B cell (primary cell): ENCODE results near the gene SHISA3. TPM values are rescaled to one million over a fixed set of nuclear protein-coding genes. Genes with fewer than 3 reads are reported as not detected.

Experiments used
- ATAC-seq: fragments of 200-7000 bp; cut with Tn5 transposase; one replicate; pipeline ENCODE4 v1.10.0; 2021; ENCODE audit warnings: low read depth, mild to moderate bottlenecking, moderate number of reproducible peaks, moderate library complexity
- CTCF ChIA-PET: fragments of 350-600 bp; sonication (Branson Sonifier 250); formaldehyde crosslinking; loops from one replicate; lab custom pipeline; 2021; ENCODE audit warnings: antibody characterized with exemption, inconsistent platforms; lab: Charles Lee
- POLR2A ChIA-PET: fragments of 350-600 bp; sonication (Branson Sonifier 250); formaldehyde crosslinking; loops from one replicate; lab custom pipeline; 2021; ENCODE audit warnings: antibody characterized with exemption; lab: Charles Lee
- DNase-seq: peaks from one replicate; pipeline ENCODE4 v3.0.0; 2013
- H2AFZ ChIP-seq: 2 replicates; pipeline ENCODE4 v1.6.1; 2012; ENCODE audit warnings: mild to moderate bottlenecking, low read depth, low read length; ENCODE audit not compliant: insufficient read depth, poor library complexity, severe bottlenecking
- H3K27ac ChIP-seq, 2 donors: 1 replicate in 1 of 2; 2 replicates in 1 of 2; pipeline ENCODE4 v1.5.1; 2012 to 2013; ENCODE audit warnings: low read length in 2 of 2, mild to moderate bottlenecking in 2 of 2, moderate library complexity in 1 of 2
- H3K27me3 ChIP-seq, 4 experiments: fragments of 200-600 bp in 1 of 4; sonication (generic) in 1 of 4; replicated peaks in 1 of 4; 1 replicate in 2 of 4; 2 replicates in 2 of 4; pipeline versions ENCODE4 v1.6.1 to v1.7.0; 2013 to 2016; ENCODE audit warnings: low read length in 3 of 4, mild to moderate bottlenecking in 2 of 4, mixed read lengths in 1 of 4, moderate library complexity in 1 of 4; ENCODE audit not compliant: insufficient read depth in 4 of 4, control insufficient read depth in 3 of 4; ENCODE audit errors: control extremely low read depth in 1 of 4
- H3K36me3 ChIP-seq, 2 experiments: replicated peaks in 1 of 2; 1 replicate in 1 of 2; 2 replicates in 1 of 2; pipeline versions ENCODE4 v1.6.1 to v1.7.1; 2013; ENCODE audit warnings: low read length in 1 of 2; ENCODE audit not compliant: insufficient read depth in 2 of 2, control insufficient read depth in 1 of 2; ENCODE audit errors: control extremely low read depth in 1 of 2, extremely low read depth in 1 of 2
- H3K4me1 ChIP-seq, 2 donors: fragments of 200-600 bp in 1 of 2; sonication (generic) in 1 of 2; 1 replicate in 1 of 2; 2 replicates in 1 of 2; pipeline versions ENCODE4 v1.5.1 to v1.6.1; 2013 to 2017; ENCODE audit warnings: low read length in 2 of 2; ENCODE audit not compliant: control insufficient read depth in 2 of 2, insufficient read depth in 2 of 2
- H3K4me2 ChIP-seq: replicated peaks from 2 replicates; pipeline ENCODE3; 2012; ENCODE audit warnings: mild to moderate bottlenecking, low read depth, low read length; ENCODE audit not compliant: poor library complexity, severe bottlenecking
- H3K4me3 ChIP-seq, 5 experiments: fragments of 200-600 bp in 1 of 5; sonication (generic) in 1 of 5; 1 replicate in 3 of 5; 2 replicates in 2 of 5; pipeline versions ENCODE4 v1.5.1 to v1.7.0; 2011 to 2016; ENCODE audit warnings: low read length in 4 of 5, mild to moderate bottlenecking in 4 of 5, low read depth in 2 of 5, control low read depth in 1 of 5, moderate library complexity in 1 of 5; ENCODE audit not compliant: insufficient read depth in 1 of 5; ENCODE audit errors: control extremely low read depth in 1 of 5, extremely low read depth in 1 of 5
- H3K79me2 ChIP-seq: fragments of 200-600 bp; sonication (generic); one replicate; pipeline ENCODE4 v1.6.0; 2016; ENCODE audit warnings: low read length; ENCODE audit not compliant: control insufficient read depth, insufficient read depth
- H3K9ac ChIP-seq: fragments of 200-600 bp; sonication (generic); 2 replicates; pipeline ENCODE4 v1.6.1; 2017; ENCODE audit warnings: mild to moderate bottlenecking, low read length, moderate library complexity
- H3K9me3 ChIP-seq, 3 donors: one replicate each; pipeline versions ENCODE4 v1.6.1 to v1.7.1; 2013; ENCODE audit warnings: low read length in 2 of 3; ENCODE audit not compliant: control insufficient read depth in 2 of 3, insufficient read depth in 1 of 3; ENCODE audit errors: control extremely low read depth in 1 of 3
- H4K20me1 ChIP-seq: 2 replicates; pipeline ENCODE4 v1.6.0; 2012; ENCODE audit warnings: mild to moderate bottlenecking, low read length; ENCODE audit not compliant: insufficient read depth, control insufficient read depth, poor library complexity, severe bottlenecking
- H3K27ac Mint-ChIP-seq: one replicate; pipeline ENCODE4 v1.8.0; 2021; ENCODE audit warnings: mixed read lengths
- H3K27me3 Mint-ChIP-seq: one replicate; pipeline ENCODE4 v1.8.0; 2021; ENCODE audit warnings: mixed read lengths
- H3K4me1 Mint-ChIP-seq: one replicate; pipeline ENCODE4 v1.8.0; 2021; ENCODE audit warnings: mixed read lengths
- H3K4me3 Mint-ChIP-seq: one replicate; pipeline ENCODE4 v1.8.0; 2021; ENCODE audit warnings: mixed read lengths
- H3K9me3 Mint-ChIP-seq: one replicate; pipeline ENCODE4 v1.8.0; 2022; ENCODE audit warnings: mixed read lengths; ENCODE audit not compliant: insufficient read depth
- EZH2 ChIP-seq: IDR thresholded peaks from 2 replicates; pipeline ENCODE4 v1.6.1; 2012; ENCODE audit warnings: borderline replicate concordance, low read depth, mild to moderate bottlenecking, moderate library complexity, low read length; ENCODE audit not compliant: insufficient read depth, poor library complexity, severe bottlenecking
- WGBS: methylation state at CpG from one replicate; pipeline ENCODE4 v1.1.5; 2013; ENCODE audit warnings: missing lambda C conversion rate; ENCODE audit not compliant: insufficient coverage; 5-methylcytosine and 5-hydroxymethylcytosine counted together
- intact Hi-C: fragments of 100-400 bp; cut with micrococcal nuclease; formaldehyde crosslinking; loops from one replicate; pipeline ENCODE4 v1.10.0; 2022
- polyA plus RNA-seq: library from polyadenylated mRNA; depleted of rRNA; stranded (reverse); fragments of >200 nt; gene quantifications from 2 replicates; pipeline ENCODE4 v1.2.3, GENCODE V29; 2012
- total RNA-seq, 2 donors: library from RNA; stranded (reverse); fragments of 120-200 nt in 1 of 2; gene quantifications; 1 replicate in 1 of 2; 2 replicates in 1 of 2; pipeline versions ENCODE4 v1.2.3 to v1.2.4, GENCODE V29; 2013 to 2022
- TF ChIP-seq, protein P1 (sequence below): fragments of 200-600 bp; IDR thresholded peaks from one replicate; pipeline ENCODE4 v1.8.0; 2022; ENCODE audit warnings: antibody characterized with exemption, mild to moderate bottlenecking

SHISA3 gene
- total and polyA plus RNA-seq, 2 donors (not counting 1 experiment from before 2014, with no cell fraction given), result not detected

DNA sequence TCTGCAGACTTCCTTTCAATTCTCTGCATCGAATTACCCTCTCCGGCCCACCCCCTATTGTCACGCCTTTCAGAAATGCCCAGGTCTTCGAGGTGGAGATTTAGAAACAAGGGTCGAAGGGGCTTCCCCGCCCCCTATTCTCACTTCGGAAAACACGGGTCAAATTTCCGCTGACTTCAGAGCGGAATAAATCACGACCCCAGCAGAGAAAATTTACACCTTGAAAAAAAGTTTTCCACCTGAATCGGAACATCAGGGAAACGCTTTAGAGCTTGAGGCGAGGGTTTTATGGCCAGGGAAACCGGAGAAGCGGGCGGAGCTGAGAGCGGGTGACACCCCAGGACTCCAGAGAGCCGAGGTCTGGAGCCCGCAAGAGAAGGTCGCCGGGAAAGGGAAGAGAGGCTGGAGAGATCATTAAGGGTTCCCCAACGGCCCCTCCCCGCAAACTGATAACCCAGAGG, 1.6 kb downstream of the SHISA3 start:
- Histone ChIP-seq H3K4me3 (peak overlapping the region in 3 of 5 experiments; percentile 45 to 65 (median 47)), H2AFZ (peak overlapping the region; percentile 69), H3K79me2 (no peaks in the 10 kb centered on the region), H4K20me1 (no peaks in the 10 kb centered on the region), H3K4me2 (peak overlapping the region; percentile 79), H3K27me3 (peaks cover 0 to 52% (median 28%) of the 10 kb centered on the region in 4 experiments), H3K36me3 (no peaks in the 10 kb centered on the region), H3K4me1 (peaks cover 30 to 33% of the 10 kb centered on the region in 2 donors), H3K9me3 (no peaks in the 10 kb centered on the region), H3K27ac (no peak overlapping the region), H3K9ac (peak overlapping the region; percentile 53)
- ChIA-PET CTCF (interaction anchor here (1.4 kb wide), 1 partner anchor 8 kb away, joined by 3 read pairs; no protein-coding TSS in a partner anchor), POLR2A (no interaction called here)
- H3K27ac Mint-ChIP-seq, result no peak overlapping the region
- H3K4me3 Mint-ChIP-seq, result peak overlapping the region; percentile 86
- H3K27me3 Mint-ChIP-seq, result peaks cover 51% of the 10 kb centered on the region
- no peaks in the 10 kb centered on the region for H3K9me3 Mint-ChIP-seq
- peaks cover 39% of the 10 kb centered on the region for H3K4me1 Mint-ChIP-seq
- WGBS, result 4% methylated on average over 22 of the region's 24 CpGs
- DNase-seq (no peak), ATAC-seq (no peak)
- TF ChIP-seq, protein P1, sequence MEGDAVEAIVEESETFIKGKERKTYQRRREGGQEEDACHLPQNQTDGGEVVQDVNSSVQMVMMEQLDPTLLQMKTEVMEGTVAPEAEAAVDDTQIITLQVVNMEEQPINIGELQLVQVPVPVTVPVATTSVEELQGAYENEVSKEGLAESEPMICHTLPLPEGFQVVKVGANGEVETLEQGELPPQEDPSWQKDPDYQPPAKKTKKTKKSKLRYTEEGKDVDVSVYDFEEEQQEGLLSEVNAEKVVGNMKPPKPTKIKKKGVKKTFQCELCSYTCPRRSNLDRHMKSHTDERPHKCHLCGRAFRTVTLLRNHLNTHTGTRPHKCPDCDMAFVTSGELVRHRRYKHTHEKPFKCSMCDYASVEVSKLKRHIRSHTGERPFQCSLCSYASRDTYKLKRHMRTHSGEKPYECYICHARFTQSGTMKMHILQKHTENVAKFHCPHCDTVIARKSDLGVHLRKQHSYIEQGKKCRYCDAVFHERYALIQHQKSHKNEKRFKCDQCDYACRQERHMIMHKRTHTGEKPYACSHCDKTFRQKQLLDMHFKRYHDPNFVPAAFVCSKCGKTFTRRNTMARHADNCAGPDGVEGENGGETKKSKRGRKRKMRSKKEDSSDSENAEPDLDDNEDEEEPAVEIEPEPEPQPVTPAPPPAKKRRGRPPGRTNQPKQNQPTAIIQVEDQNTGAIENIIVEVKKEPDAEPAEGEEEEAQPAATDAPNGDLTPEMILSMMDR, result no peak
- no peak for TF ChIP-seq EZH2
- intact Hi-C loops, result no loop called here

DNA sequence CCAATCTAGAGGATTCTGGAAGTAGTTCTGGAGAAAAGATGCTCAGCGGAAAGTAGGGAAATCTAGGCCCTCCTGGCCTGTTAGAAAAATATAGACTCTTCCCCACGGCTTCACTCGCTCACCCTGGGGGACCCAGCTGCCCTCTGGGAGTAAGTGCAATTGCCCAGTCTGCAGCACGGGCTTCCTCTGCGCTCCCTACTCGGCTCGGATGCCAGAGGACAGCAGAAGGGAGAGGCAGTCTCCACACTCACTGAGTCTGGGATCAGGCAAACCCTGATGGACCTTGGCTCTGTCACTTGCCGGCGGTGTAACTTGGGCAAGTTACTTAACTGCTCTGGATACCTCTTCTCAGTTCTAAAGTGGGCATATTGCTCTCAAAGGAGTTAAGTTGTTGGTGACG, 2.1 kb downstream of the SHISA3 start:
- Histone ChIP-seq H3K9me3 (no peaks in the 10 kb centered on the region), H3K4me2 (peak overlapping the region; percentile 79), H3K4me1 (peaks cover 30 to 31% of the 10 kb centered on the region in 2 donors), H3K79me2 (no peaks in the 10 kb centered on the region), H3K27me3 (peaks cover 0 to 52% (median 28%) of the 10 kb centered on the region in 4 experiments), H4K20me1 (no peaks in the 10 kb centered on the region), H2AFZ (no peak overlapping the region), H3K4me3 (no peak overlapping the region), H3K27ac (no peak overlapping the region), H3K9ac (no peak overlapping the region), H3K36me3 (no peaks in the 10 kb centered on the region)
- H3K4me1 Mint-ChIP-seq, result peaks cover 39% of the 10 kb centered on the region
- no peaks in the 10 kb centered on the region for H3K9me3 Mint-ChIP-seq
- H3K27me3 Mint-ChIP-seq, result peaks cover 51% of the 10 kb centered on the region
- TF ChIP-seq, protein P1, result no peak
- TF ChIP-seq EZH2, result no peak
- ATAC-seq (no peak), DNase-seq (peak; percentile 19)
- WGBS, result 9% methylated on average over 9 of the region's 10 CpGs
- no peak overlapping the region for H3K27ac Mint-ChIP-seq
- ChIA-PET CTCF (interaction anchor here (1.4 kb wide), 1 partner anchor 8 kb away, joined by 3 read pairs; no protein-coding TSS in a partner anchor), POLR2A (no interaction called here)
- H3K4me3 Mint-ChIP-seq, result peak overlapping the region; percentile 86
- intact Hi-C loops, result no loop called here
